Esophagus muscularis mucosa (tissue), 4 donors: ENCODE data around the gene GATM. TPM values are rescaled to one million over a fixed set of nuclear protein-coding genes. Genes with fewer than 3 reads are reported as not detected.

ENCODE experiments used
- DNase-seq: peaks from one replicate; pipeline ENCODE4 v3.0.0-alpha.2; 2017; ENCODE audit errors: extremely low spot score
- H3K27ac ChIP-seq, 4 donors: fragments of 200-600 bp; sonication (generic); replicated peaks in 1 of 4; 1 replicate in 3 of 4; 2 replicates in 1 of 4; pipeline ENCODE4 v1.5.1; 2016 to 2019; ENCODE audit warnings: mild to moderate bottlenecking in 1 of 4
- H3K27me3 ChIP-seq, 4 donors: fragments of 200-600 bp; sonication (generic); one replicate each; pipeline versions ENCODE4 v1.5.1 to v1.6.0; 2016 to 2019
- H3K36me3 ChIP-seq, 4 donors: fragments of 200-600 bp; sonication (generic); one replicate each; pipeline ENCODE4 v1.5.1; 2016 to 2019
- H3K4me1 ChIP-seq, 4 donors: fragments of 200-600 bp; sonication (generic); one replicate each; pipeline ENCODE4 v1.5.1; 2016 to 2019
- H3K4me3 ChIP-seq, 4 donors: fragments of 200-600 bp; sonication (generic); 1 replicate in 2 of 4; 2 replicates in 2 of 4; pipeline ENCODE4 v1.5.1; 2016 to 2019; ENCODE audit warnings: mild to moderate bottlenecking in 4 of 4, moderate library complexity in 1 of 4
- H3K9me3 ChIP-seq, 4 donors: fragments of 200-600 bp; sonication (generic); 1 replicate in 3 of 4; 2 replicates in 1 of 4; pipeline ENCODE4 v1.5.1; 2016 to 2019
- EP300 ChIP-seq: sonication (generic); formaldehyde crosslinking; IDR thresholded peaks from one replicate; pipeline ENCODE4 v1.6.1; 2017; ENCODE audit warnings: antibody characterized with exemption
- POLR2A ChIP-seq: fragments of 450-650 bp; IDR thresholded peaks from one replicate; pipeline ENCODE4 v1.6.1; 2017; ENCODE audit warnings: antibody characterized with exemption, moderate library complexity, mild to moderate bottlenecking, low read depth
- POLR2AphosphoS5 ChIP-seq, 2 donors: sonication (generic); formaldehyde crosslinking; IDR thresholded peaks; one replicate each; pipeline ENCODE4 v1.6.1; 2017; ENCODE audit warnings: antibody characterized with exemption in 2 of 2
- WGBS: methylation state at CpG from one replicate; pipeline ENCODE4 v1.1.5; 2018; 5-methylcytosine and 5-hydroxymethylcytosine counted together
- intact Hi-C: fragments of 100-400 bp; cut with DNase I; formaldehyde crosslinking; loops from one replicate; pipeline ENCODE4 v1.15.1; 2023
- total RNA-seq, 4 donors: library from RNA; depleted of rRNA; stranded (reverse); fragments of >200 nt; gene quantifications; one replicate each; pipeline versions ENCODE4 v1.1.0 to v1.2.1, GENCODE V29; 2016
- TF ChIP-seq, protein P1 (sequence below), 3 experiments: fragments of 200-600 bp in 2 of 3; fragments of 450-650 bp in 1 of 3; sonication (generic) in 2 of 3; IDR thresholded peaks; one replicate each; pipeline ENCODE4 v1.5.1; 2017 to 2019; ENCODE audit warnings: antibody characterized with exemption in 3 of 3, mild to moderate bottlenecking in 2 of 3, moderate library complexity in 1 of 3

The GATM gene
- total RNA-seq, 4 donors from 2014 or later: 21.7 to 34.2 (median 24.4) TPM

DNA sequence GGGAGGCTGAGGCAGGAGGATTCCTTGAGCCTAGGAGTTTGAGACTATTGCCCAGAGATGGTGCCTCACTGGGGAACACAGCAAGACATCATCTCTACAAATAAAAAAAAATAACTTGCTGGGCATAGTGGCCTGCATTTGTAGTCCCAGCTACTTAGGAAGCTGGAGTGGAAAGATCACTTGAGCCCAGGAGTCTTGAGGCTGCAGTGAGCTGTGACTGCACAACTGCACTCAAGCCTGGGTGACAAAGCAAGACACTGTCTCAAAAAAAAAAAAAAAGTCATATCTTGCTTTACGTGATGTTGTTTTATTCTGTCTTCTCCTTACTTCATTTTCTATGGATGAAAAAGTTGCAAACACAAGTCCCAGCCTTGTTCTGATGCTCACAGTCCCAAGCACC lies 14.1 kb downstream of the GATM start:
- WGBS: 79% methylated on average over 1 of the region's 1 CpG
- Histone ChIP-seq H3K27me3 (no peaks in the 10 kb centered on the region), H3K36me3 (peaks cover 24 to 92% (median 53%) of the 10 kb centered on the region in 4 donors), H3K9me3 (no peaks in the 10 kb centered on the region), H3K4me1 (peaks cover 6 to 19% (median 8%) of the 10 kb centered on the region in 4 donors), H3K4me3 (no peak overlapping the region), H3K27ac (no peak overlapping the region)
- intact Hi-C loops: no loop called here
- no peak for TF ChIP-seq POLR2AphosphoS5 (IDR thresholded peaks at IDR 0.05)
- TF ChIP-seq POLR2A: no peak
- no peak for TF ChIP-seq EP300
- TF ChIP-seq, protein P1, sequence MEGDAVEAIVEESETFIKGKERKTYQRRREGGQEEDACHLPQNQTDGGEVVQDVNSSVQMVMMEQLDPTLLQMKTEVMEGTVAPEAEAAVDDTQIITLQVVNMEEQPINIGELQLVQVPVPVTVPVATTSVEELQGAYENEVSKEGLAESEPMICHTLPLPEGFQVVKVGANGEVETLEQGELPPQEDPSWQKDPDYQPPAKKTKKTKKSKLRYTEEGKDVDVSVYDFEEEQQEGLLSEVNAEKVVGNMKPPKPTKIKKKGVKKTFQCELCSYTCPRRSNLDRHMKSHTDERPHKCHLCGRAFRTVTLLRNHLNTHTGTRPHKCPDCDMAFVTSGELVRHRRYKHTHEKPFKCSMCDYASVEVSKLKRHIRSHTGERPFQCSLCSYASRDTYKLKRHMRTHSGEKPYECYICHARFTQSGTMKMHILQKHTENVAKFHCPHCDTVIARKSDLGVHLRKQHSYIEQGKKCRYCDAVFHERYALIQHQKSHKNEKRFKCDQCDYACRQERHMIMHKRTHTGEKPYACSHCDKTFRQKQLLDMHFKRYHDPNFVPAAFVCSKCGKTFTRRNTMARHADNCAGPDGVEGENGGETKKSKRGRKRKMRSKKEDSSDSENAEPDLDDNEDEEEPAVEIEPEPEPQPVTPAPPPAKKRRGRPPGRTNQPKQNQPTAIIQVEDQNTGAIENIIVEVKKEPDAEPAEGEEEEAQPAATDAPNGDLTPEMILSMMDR (IDR thresholded peaks at IDR 0.05): no peak
- no peak for DNase-seq

DNA sequence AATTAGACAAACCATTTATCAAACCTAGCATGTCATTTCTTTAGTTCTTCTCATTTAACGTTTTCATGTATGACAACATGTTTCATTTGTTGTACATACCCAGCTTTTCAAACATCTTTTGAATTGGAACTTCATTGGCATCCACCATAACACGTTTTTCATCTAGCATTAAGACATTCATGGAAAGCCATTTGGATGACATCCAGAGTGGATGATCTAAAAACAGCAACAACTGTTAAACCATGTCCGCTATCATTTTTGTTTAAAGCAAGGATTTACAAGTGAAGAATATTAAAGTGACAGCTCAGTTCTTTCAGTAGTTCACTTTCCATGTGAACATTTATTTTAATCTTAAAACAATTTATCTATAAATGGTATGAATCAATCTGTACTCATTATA lies 14.5 kb downstream of the GATM start:
- TF ChIP-seq POLR2AphosphoS5 (IDR thresholded peaks at IDR 0.05): no peak
- no peak for TF ChIP-seq POLR2A
- TF ChIP-seq, protein P1 (IDR thresholded peaks at IDR 0.05): no peak
- TF ChIP-seq EP300: no peak
- no peaks in the 10 kb centered on the region for H3K9me3 ChIP-seq
- WGBS: 36% methylated on average over 3 of the region's 3 CpGs
- H3K36me3 ChIP-seq: peaks cover 24 to 97% (median 54%) of the 10 kb centered on the region in 4 donors
- H3K4me3 ChIP-seq: no peak overlapping the region
- H3K27ac ChIP-seq: no peak overlapping the region
- DNase-seq: no peak
- peaks cover 6 to 15% (median 8%) of the 10 kb centered on the region in 4 donors for H3K4me1 ChIP-seq
- H3K27me3 ChIP-seq: no peaks in the 10 kb centered on the region
- intact Hi-C loops: no loop called here

DNA sequence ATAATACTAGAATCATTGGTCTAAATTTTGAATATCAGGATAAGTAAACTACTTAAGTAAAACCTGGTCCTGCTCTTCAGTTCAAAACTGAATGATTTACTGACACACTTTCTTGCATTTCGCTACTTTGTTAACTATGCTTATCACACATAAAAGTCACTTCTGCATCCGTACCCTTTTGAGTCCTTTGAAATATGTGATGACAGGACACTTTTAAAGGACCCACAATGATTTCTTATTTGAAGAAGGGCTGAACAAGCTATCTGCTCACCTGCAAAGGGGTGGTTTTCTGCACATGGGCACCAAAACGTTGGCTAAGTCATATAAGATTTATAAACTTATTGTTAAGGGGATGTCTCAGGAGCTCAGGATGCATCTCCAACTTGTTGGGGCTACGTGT lies 15.0 kb downstream of the GATM start:
- H3K27me3 ChIP-seq: no peaks in the 10 kb centered on the region
- TF ChIP-seq POLR2A (no peak), EP300 (no peak), POLR2AphosphoS5 (IDR thresholded peaks at IDR 0.05) (no peak)
- TF ChIP-seq, protein P1 (IDR thresholded peaks at IDR 0.05): no peak
- no peak overlapping the region for H3K27ac ChIP-seq
- peaks cover 6 to 13% (median 8%) of the 10 kb centered on the region in 4 donors for H3K4me1 ChIP-seq
- WGBS: 82% methylated on average over 4 of the region's 4 CpGs
- peaks cover 24 to 94% (median 54%) of the 10 kb centered on the region in 4 donors for H3K36me3 ChIP-seq
- H3K9me3 ChIP-seq: no peaks in the 10 kb centered on the region
- H3K4me3 ChIP-seq: no peak overlapping the region
- intact Hi-C loops: no loop called here
- no peak for DNase-seq

DNA sequence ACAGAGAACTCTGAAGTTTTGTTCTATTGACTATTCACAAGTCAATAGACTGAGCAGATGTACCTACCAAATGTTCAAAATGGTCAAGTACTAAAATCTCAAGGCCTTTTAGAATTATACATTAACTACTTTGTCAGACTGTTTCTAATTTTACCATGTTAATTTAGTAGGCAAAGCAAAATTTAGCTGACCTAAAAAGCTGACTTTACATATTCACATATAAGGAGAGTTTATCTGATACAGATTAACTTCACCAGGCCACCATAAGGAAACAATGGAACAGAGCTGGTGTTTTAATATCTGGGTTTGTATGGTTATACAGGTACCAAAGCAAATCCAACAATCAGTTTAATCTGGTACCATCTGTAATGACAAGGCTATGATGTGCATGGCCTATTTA lies 15.9 kb downstream of the GATM start:
- no peak for DNase-seq
- TF ChIP-seq POLR2AphosphoS5 (IDR thresholded peaks at IDR 0.05): no peak
- no peak for TF ChIP-seq POLR2A
- no peak for TF ChIP-seq EP300
- TF ChIP-seq, protein P1 (IDR thresholded peaks at IDR 0.05): no peak
- H3K36me3 ChIP-seq: peaks cover 24 to 85% (median 54%) of the 10 kb centered on the region in 4 donors
- no peaks in the 10 kb centered on the region for H3K9me3 ChIP-seq
- intact Hi-C loops: no loop called here
- no peak overlapping the region for H3K4me3 ChIP-seq
- H3K27ac ChIP-seq: no peak overlapping the region
- H3K27me3 ChIP-seq: no peaks in the 10 kb centered on the region
- peaks cover 6 to 11% (median 8%) of the 10 kb centered on the region in 4 donors for H3K4me1 ChIP-seq

DNA sequence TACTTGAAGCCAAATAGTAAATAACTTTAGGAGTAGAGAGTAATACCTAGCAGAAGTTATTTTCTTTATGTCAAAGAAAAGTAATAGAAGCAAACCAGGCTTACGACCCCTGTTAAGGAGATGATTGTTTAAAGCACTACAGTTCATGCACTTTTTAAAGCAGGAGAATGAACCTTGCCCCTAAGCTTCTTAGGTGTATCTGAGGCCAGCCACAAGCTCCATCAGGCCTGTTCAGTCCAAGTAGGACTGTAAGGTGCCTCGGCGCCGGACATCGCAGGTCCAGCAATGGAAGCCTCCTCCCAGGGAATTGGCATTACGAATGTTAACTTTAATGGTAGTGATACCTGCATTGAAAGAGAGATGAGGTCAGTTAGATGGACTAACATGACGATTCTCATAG lies 16.5 kb downstream of the GATM start:
- no peaks in the 10 kb centered on the region for H3K27me3 ChIP-seq
- H3K36me3 ChIP-seq: peaks cover 24 to 81% (median 54%) of the 10 kb centered on the region in 4 donors
- no peak overlapping the region for H3K4me3 ChIP-seq
- WGBS: 93% methylated on average over 7 of the region's 7 CpGs
- TF ChIP-seq, protein P1 (IDR thresholded peaks at IDR 0.05): no peak
- TF ChIP-seq EP300: no peak
- H3K4me1 ChIP-seq: peaks cover 6 to 9% (median 6%) of the 10 kb centered on the region in 4 donors
- no peak overlapping the region for H3K27ac ChIP-seq
- DNase-seq: no peak
- intact Hi-C loops: no loop called here
- no peaks in the 10 kb centered on the region for H3K9me3 ChIP-seq
